ENCODE results near the gene ODC1.

Gene ODC1

GRCh38 chr2:10400978-10401951 is 46.9 kb downstream of the ODC1 start:
- TF ChIP-seq GATA3 (IDR thresholded peaks at IDR 0.05; ENCODE audit: low read depth, low read length) (no peak), GATA2 (IDR thresholded peaks at IDR 0.05; ENCODE audit: low read depth, low read length) (no peak)

- TF ChIP-seq GATA3 (IDR thresholded peaks at IDR 0.05; ENCODE audit: low read depth, low read length) (no peak), GATA2 (IDR thresholded peaks at IDR 0.05; ENCODE audit: low read depth, low read length) (no peak)
Observed at GRCh38 chr2:10400568-10400977, 47.6 kb downstream of the ODC1 start.

GRCh38 chr2:10400002-10400401 is 48.1 kb downstream of the ODC1 start:
- TF ChIP-seq GATA3 (IDR thresholded peaks at IDR 0.05; ENCODE audit: low read depth, low read length) (no peak), GATA2 (IDR thresholded peaks at IDR 0.05; ENCODE audit: low read depth, low read length) (no peak)

GRCh38 chr2:10399358-10399757 is 48.8 kb downstream of the ODC1 start:
- TF ChIP-seq GATA3 (IDR thresholded peaks at IDR 0.05; ENCODE audit: low read depth, low read length) (no peak), GATA2 (IDR thresholded peaks at IDR 0.05; ENCODE audit: low read depth, low read length) (no peak)

- TF ChIP-seq GATA2 (IDR thresholded peaks at IDR 0.05; ENCODE audit: low read depth, low read length) = no peak
- no peak for TF ChIP-seq GATA3 (IDR thresholded peaks at IDR 0.05; ENCODE audit: low read depth, low read length)
Observed at GRCh38 chr2:10398496-10398895, 49.6 kb downstream of the ODC1 start.

GRCh38 chr2:10397878-10398277 is 50.2 kb downstream of the ODC1 start:
- TF ChIP-seq GATA2 (IDR thresholded peaks at IDR 0.05; ENCODE audit: low read depth, low read length) (no peak), GATA3 (IDR thresholded peaks at IDR 0.05; ENCODE audit: low read depth, low read length) (no peak)

- TF ChIP-seq GATA2 (IDR thresholded peaks at IDR 0.05; ENCODE audit: low read depth, low read length) (no peak), GATA3 (IDR thresholded peaks at IDR 0.05; ENCODE audit: low read depth, low read length) (no peak)
Observed at GRCh38 chr2:10397297-10397875, 50.7 kb downstream of the ODC1 start.

- TF ChIP-seq GATA2 (IDR thresholded peaks at IDR 0.05; ENCODE audit: low read depth, low read length) (no peak), GATA3 (IDR thresholded peaks at IDR 0.05; ENCODE audit: low read depth, low read length) (no peak)
Observed at GRCh38 chr2:10396464-10396863, 51.7 kb downstream of the ODC1 start.

- no peak for TF ChIP-seq GATA2 (IDR thresholded peaks at IDR 0.05; ENCODE audit: low read depth, low read length)
- TF ChIP-seq GATA3 (IDR thresholded peaks at IDR 0.05; ENCODE audit: low read depth, low read length) = no peak
Observed at GRCh38 chr2:10395893-10396292, 52.2 kb downstream of the ODC1 start.

- no peak for TF ChIP-seq GATA2 (IDR thresholded peaks at IDR 0.05; ENCODE audit: low read depth, low read length)
- TF ChIP-seq GATA3 (IDR thresholded peaks at IDR 0.05; ENCODE audit: low read depth, low read length) = no peak
Observed at GRCh38 chr2:10393640-10393982, 54.5 kb downstream of the ODC1 start.

- TF ChIP-seq GATA2 (IDR thresholded peaks at IDR 0.05; ENCODE audit: low read depth, low read length) (peak; percentile 75), GATA3 (IDR thresholded peaks at IDR 0.05; ENCODE audit: low read depth, low read length) (no peak)
Observed at GRCh38 chr2:10392951-10393639, 55.0 kb downstream of the ODC1 start.

- no peak for TF ChIP-seq GATA2 (IDR thresholded peaks at IDR 0.05; ENCODE audit: low read depth, low read length)
Observed at GRCh38 chr2:10392548-10392947, 55.6 kb downstream of the ODC1 start.

- TF ChIP-seq GATA3 (IDR thresholded peaks at IDR 0.05; ENCODE audit: low read depth, low read length) (no peak), GATA2 (IDR thresholded peaks at IDR 0.05; ENCODE audit: low read depth, low read length) (no peak)
Observed at GRCh38 chr2:10392100-10392499, 56.0 kb downstream of the ODC1 start.

- TF ChIP-seq GATA3 (IDR thresholded peaks at IDR 0.05; ENCODE audit: low read depth, low read length) (no peak), GATA2 (IDR thresholded peaks at IDR 0.05; ENCODE audit: low read depth, low read length) (no peak)
Observed at GRCh38 chr2:10390369-10390801, 57.7 kb downstream of the ODC1 start.

Measured in SH-SY5Y (cell line).